K562 (cell line): ENCODE data around the gene QSOX2. TPM values are rescaled to one million over a fixed set of nuclear protein-coding genes. Genes with fewer than 3 reads are reported as not detected.
A peak's percentile ranks its signal among the peaks of the same experiment; 100 is the strongest.

Experiments
- ATAC-seq: fragments of 200-7000 bp; cut with Tn5 transposase; 3 replicates; pipeline ENCODE4 v1.9.1; 2020; ENCODE audit warnings: moderate library complexity
- BruUV-seq: library from RNA; stranded (reverse); fragments of 400-500 nt; replicated peaks from 2 replicates; lab custom pipeline; 2021; lab: Mats Ljungman, UMichigan
- CTCF ChIA-PET: fragments of 300-600 bp; formaldehyde crosslinking; extraction: SDS; loops from one replicate; lab custom pipeline; 2021; ENCODE audit warnings: low intra/inter-chr PET ratio; lab: Yijun Ruan, JAX
- POLR2A ChIA-PET: fragments of 300-600, 350-650 bp; sonication (Branson Sonifier 250); formaldehyde crosslinking; extraction: SDS; loops from one replicate; lab custom pipeline; 2021; ENCODE audit warnings: antibody characterized with exemption, inconsistent platforms; lab: Yijun Ruan, JAX
- DNase-seq, 4 experiments: peaks; one replicate each; pipeline versions ENCODE4 v3.0.0 to v3.0.0-alpha.2; 2011 to 2018; ENCODE audit warnings: low spot score in 3 of 4, mixed read lengths in 3 of 4; ENCODE audit errors: extremely low read depth in 1 of 4
- FAIRE-seq: peaks from 2 replicates; lab custom pipeline; 2011; peaks lifted over from hg19 to GRCh38; lab: Jason Lieb, UNC
- H2AFZ ChIP-seq: 2 replicates; pipeline ENCODE4 v1.6.0; 2011; ENCODE audit warnings: low read depth, low read length, control low read depth, inconsistent platforms
- H3K27ac ChIP-seq: fragments of 200-600 bp; 3 replicates; pipeline ENCODE4 v1.8.0; 2011; ENCODE audit warnings: low read depth, mild to moderate bottlenecking, control low read depth, inconsistent platforms, low read length, moderate library complexity, mixed read lengths; ENCODE audit errors: extremely low read depth
- H3K27me3 ChIP-seq, 2 experiments: fragments of 300-600 bp in 1 of 2; 2 replicates in 1 of 2; 3 replicates in 1 of 2; pipeline versions ENCODE4 v1.6.0 to v1.8.0; 2011; ENCODE audit warnings: inconsistent platforms in 2 of 2, low read length in 2 of 2, mild to moderate bottlenecking in 1 of 2, mixed read lengths in 1 of 2, moderate library complexity in 1 of 2; ENCODE audit not compliant: control insufficient read depth in 2 of 2, insufficient read depth in 2 of 2
- H3K36me3 ChIP-seq: fragments of 300-600 bp; 3 replicates; pipeline ENCODE4 v1.8.0; 2011; ENCODE audit warnings: mild to moderate bottlenecking, low read length, inconsistent platforms; ENCODE audit not compliant: control insufficient read depth, insufficient read depth
- H3K4me1 ChIP-seq, 2 experiments: fragments of 200-600 bp in 1 of 2; replicated peaks in 1 of 2; 2 replicates in 1 of 2; 3 replicates in 1 of 2; pipeline versions ENCODE4 v1.5.1 to v1.8.0; 2011; ENCODE audit warnings: inconsistent platforms in 2 of 2, low read length in 2 of 2, mild to moderate bottlenecking in 1 of 2, mixed read lengths in 1 of 2, moderate library complexity in 1 of 2; ENCODE audit not compliant: control insufficient read depth in 2 of 2, insufficient read depth in 2 of 2
- H3K4me2 ChIP-seq: 2 replicates; pipeline ENCODE4 v1.6.1; 2011; ENCODE audit warnings: low read length, control low read depth, inconsistent platforms, mixed read lengths; ENCODE audit not compliant: insufficient read depth
- H3K4me3 ChIP-seq: fragments of 200-600 bp; sonication (generic), shearing (Covaris generic); 2 replicates; pipeline ENCODE4 v1.5.1; 2016; ENCODE audit warnings: control low read depth, inconsistent platforms
- H3K79me2 ChIP-seq: fragments of 200-600 bp; 3 replicates; pipeline ENCODE4 v1.8.0; 2011; ENCODE audit warnings: low read length, inconsistent platforms; ENCODE audit not compliant: control insufficient read depth, insufficient read depth
- H3K9ac ChIP-seq, 2 experiments: 2 replicates each; pipeline versions ENCODE4 v1.6.0 to v1.6.1; 2011; ENCODE audit warnings: low read depth in 2 of 2, low read length in 2 of 2, control low read depth in 1 of 2, inconsistent platforms in 1 of 2, mild to moderate bottlenecking in 1 of 2, mixed read lengths in 1 of 2; ENCODE audit not compliant: insufficient read depth in 1 of 2
- H3K9me1 ChIP-seq: one replicate; pipeline ENCODE4 v1.6.0; 2011; ENCODE audit warnings: inconsistent platforms, mild to moderate bottlenecking, low read length, moderate library complexity; ENCODE audit not compliant: control insufficient read depth, insufficient read depth
- H3K9me3 ChIP-seq: replicated peaks from 2 replicates; pipeline ENCODE4 v1.5.1; 2011; ENCODE audit warnings: low read depth, low read length, inconsistent platforms; ENCODE audit not compliant: control insufficient read depth, insufficient read depth
- H4K20me1 ChIP-seq: replicated peaks from 2 replicates; pipeline ENCODE4 v1.6.1; 2011; ENCODE audit warnings: low read length, inconsistent platforms, mixed read lengths; ENCODE audit not compliant: control insufficient read depth, insufficient read depth
- ZBTB33 ChIP-seq: sonication (generic); formaldehyde crosslinking; IDR thresholded peaks from 2 replicates; pipeline ENCODE4 v1.8.1; 2023; ENCODE audit warnings: mild to moderate bottlenecking, missing genetic modification reagents
- ZNF592 ChIP-seq: fragments of 450-650 bp; IDR thresholded peaks from 2 replicates; pipeline ENCODE4 v1.6.1; 2017; ENCODE audit warnings: antibody characterized with exemption, mild to moderate bottlenecking
- WGBS: fragments of 100-300 bp; shearing (Covaris generic); methylation state at CpG from one replicate; pipeline ENCODE4 v1.1.6; 2016; ENCODE audit warnings: low coverage, mixed read lengths; ENCODE audit not compliant: insufficient coverage; ENCODE audit errors: missing lambda C conversion rate; 5-methylcytosine and 5-hydroxymethylcytosine counted together
- in situ Hi-C: fragments of 300-500 bp; cut with MboI; formaldehyde crosslinking; loops from 4 replicates; pipeline ENCODE4 v1.15.0; 2018; ENCODE audit warnings: inconsistent platforms, mixed read lengths
- intact Hi-C: fragments of 100-400 bp; cut with micrococcal nuclease; formaldehyde crosslinking; loops from 2 replicates; pipeline ENCODE4 v1.14.2; 2022
- polyA plus RNA-seq, 8 experiments: library from polyadenylated mRNA; depleted of rRNA in 4 of 8; stranded (reverse) in 5 of 8; unstranded in 3 of 8; fragments of >200 nt; fragmentation: Nextera tagmentation in 2 of 8; fragmentation: Illumina TruSeq in 1 of 8; extraction: Ambion mirVana in 2 of 8; extraction: Trizol in 1 of 8; gene quantifications; 2 replicates each; pipeline versions ENCODE4 v1.2.1 to v1.2.3, GENCODE V29; 2011 to 2014; ENCODE audit warnings: inconsistent platforms in 1 of 8, missing spikeins in 1 of 8
- total RNA-seq, 7 experiments: library from RNA; depleted of rRNA in 6 of 7; stranded (reverse); fragments of >200 nt in 6 of 7; fragmentation: Illumina TruSeq in 2 of 7; extraction: Trizol in 2 of 7; gene quantifications; 2 replicates each; pipeline versions ENCODE4 v1.2.1 to v1.2.3, GENCODE V29; 2011 to 2021; ENCODE audit warnings: low replicate concordance in 1 of 7

The QSOX2 gene
- total and polyA plus RNA-seq, 9 of the 15 experiments (the other 6 are each of a cell fraction or from before 2014, with no cell fraction given): 0.51 to 23.7 (median 12.7) TPM

GRCh38 chr9:136232969-136233368, 12.6 kb downstream of the QSOX2 start:
- no peak overlapping the region for H2AFZ ChIP-seq
- no peak for FAIRE-seq
- DNase-seq: no peak
- POLR2A ChIA-PET: interaction anchor here (0.6 to 0.8 kb wide), 3 partner anchors 15 to 624 kb away, joined by 3 to 4 read pairs (median 3); no protein-coding TSS in a partner anchor
- no peaks in the 10 kb centered on the region for H3K27me3 ChIP-seq
- H3K9me1 ChIP-seq: peaks cover 13% of the 10 kb centered on the region
- H3K4me2 ChIP-seq: no peak overlapping the region
- H3K27ac ChIP-seq: no peak overlapping the region
- peaks cover 69% of the 10 kb centered on the region for H3K79me2 ChIP-seq
- no TSS peak for BruUV-seq
- H3K4me3 ChIP-seq: no peak overlapping the region
- TF ChIP-seq ZBTB33 (CRISPR knock-in tag) (0 out of 2 replicates have a peak, but pooled peaks have one; percentile 29), ZNF592 (no peak)
- in situ Hi-C loops: no loop called here
- no peak overlapping the region for H3K9ac ChIP-seq
- peaks cover 33 to 69% of the 10 kb centered on the region in 2 experiments for H3K4me1 ChIP-seq
- CTCF ChIA-PET: no interaction called here
- peaks cover 27% of the 10 kb centered on the region for H4K20me1 ChIP-seq
- no peak for ATAC-seq
- intact Hi-C loops: no loop called here
- no peaks in the 10 kb centered on the region for H3K9me3 ChIP-seq
- H3K36me3 ChIP-seq: peaks cover 61% of the 10 kb centered on the region
- WGBS: 81% methylated on average over 10 of the region's 10 CpGs
